Motor neuron (in vitro differentiated cells): ENCODE measurements around the gene MIEF1. TPM values are rescaled to one million over a fixed set of nuclear protein-coding genes. Genes with fewer than 3 reads are reported as not detected.
"Not testable (repeated sequence)": the region's sequence is repeated elsewhere in the genome, so short reads cannot be mapped to it uniquely, and the experiment has no call there.

Experiments used
- ATAC-seq, 8 experiments: fragments of 200-7000 bp; cut with Tn5 transposase; replicated peaks in 6 of 8; 2 replicates each; pipeline ENCODE4 v1.8.0; 2021; ENCODE audit warnings: mild to moderate bottlenecking in 8 of 8, moderate library complexity in 8 of 8
- H3K27ac ChIP-seq, 2 donors: fragments of 250-450 bp; sonication (Bioruptor Pico); 2 replicates each; pipeline ENCODE4 v1.9.0; 2021; ENCODE audit warnings: antibody characterized with exemption in 2 of 2, mild to moderate bottlenecking in 2 of 2, moderate library complexity in 1 of 2
- H3K4me1 ChIP-seq, 2 donors: fragments of 250-450 bp; sonication (Bioruptor Pico); replicated peaks in 1 of 2; 2 replicates each; pipeline ENCODE4 v1.6.1; 2021; ENCODE audit warnings: antibody characterized with exemption in 2 of 2, mild to moderate bottlenecking in 2 of 2, moderate library complexity in 1 of 2
- H3K4me3 ChIP-seq, 5 donors: fragments of 250-450 bp; sonication (Bioruptor Pico); 2 replicates each; pipeline ENCODE4 v1.9.0; 2021; ENCODE audit warnings: antibody characterized with exemption in 5 of 5, mild to moderate bottlenecking in 5 of 5, moderate library complexity in 4 of 5
- WGBS, 10 experiments: fragments of 450-650 bp; shearing (Covaris generic); methylation state at CpG; one replicate each; pipeline ENCODE4 v1.0.0; 2022; 5-methylcytosine and 5-hydroxymethylcytosine counted together
- in situ Hi-C, 9 experiments: fragments of 400-800 bp; cut with MboI; loops; one replicate each; pipeline ENCODE4 v1.15.0; 2021; ENCODE audit warnings: low sequenced_read_pairs in 9 of 9, low pct_unique_long_range_greater_than_20kb in 2 of 9; ENCODE audit not compliant: unreplicated experiment in 9 of 9
- total RNA-seq, 8 experiments: library from RNA; unstranded; fragments of 300-600 nt; gene quantifications; 2 replicates each; pipeline versions ENCODE4 v1.2.3 to v1.2.4, GENCODE V29; 2022

Gene MIEF1
- total RNA-seq, 8 experiments from 2014 or later, result 20.9 to 38.8 (median 29.2) TPM

- no peak overlapping the region for H3K27ac ChIP-seq
- H3K4me1 ChIP-seq, result peaks cover 6 to 17% of the 10 kb centered on the region in 2 donors
- 79 to 100% (median 95%) methylated on average over 1 to 8 of the region's 8 CpGs; no CpG with 5 or more reads in 2 of the 10 experiments for WGBS, 10 experiments
- in situ Hi-C loops, result loop anchor here in 1 of 9 experiments (25.0 kb wide), 1 partner anchor 335 kb away; the partner anchor contains the start of gene CBX7
- ATAC-seq, result no peak
- no peak overlapping the region for H3K4me3 ChIP-seq
These were observed 4.7 kb upstream of the MIEF1 start for GRCh38 chr22:39497429-39497828.

DNA sequence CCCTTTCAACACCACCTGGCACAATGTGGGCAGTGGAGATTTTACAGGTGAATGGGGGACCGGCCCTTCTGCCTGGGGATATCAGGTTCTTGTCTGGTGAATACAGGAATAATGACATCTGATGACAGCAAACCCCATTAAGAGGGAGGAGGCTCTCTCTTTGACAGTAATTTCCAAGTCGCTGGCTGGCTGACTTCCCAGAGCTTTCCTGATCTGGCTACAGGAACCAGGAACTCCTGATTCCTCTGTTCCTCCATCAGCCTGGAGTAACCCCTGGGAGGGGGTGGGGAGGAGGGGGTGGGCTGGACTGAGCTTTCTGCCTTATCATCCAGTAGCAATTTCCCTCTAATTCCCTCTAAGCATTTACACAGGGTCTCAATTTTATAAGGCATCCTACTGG, 3.7 kb upstream of the MIEF1 start:
- Histone ChIP-seq H3K4me3 (no peak overlapping the region), H3K27ac (no peak overlapping the region), H3K4me1 (peaks cover 11 to 20% of the 10 kb centered on the region in 2 donors)
- ATAC-seq, result peak in 1 of 8 experiments; percentile 2
- 0 to 63% (median 43%) methylated on average over 1 to 2 of the region's 2 CpGs; no CpG with 5 or more reads in 5 of the 10 experiments for WGBS, 10 experiments
- in situ Hi-C loops, result loop anchor here in 1 of 9 experiments (25.0 kb wide), 1 partner anchor 336 kb away; the partner anchor contains the start of gene CBX7

- in situ Hi-C loops, result loop anchor here in 1 of 9 experiments (25.0 kb wide), 1 partner anchor 337 kb away; the partner anchor contains the start of gene CBX7
- peak in 1 of 8 experiments; percentile 2 for ATAC-seq
- Histone ChIP-seq H3K4me1 (peaks cover 15 to 24% of the 10 kb centered on the region in 2 donors), H3K4me3 (no peak overlapping the region), H3K27ac (no peak overlapping the region)
- WGBS, 10 experiments, result 0 to 42% (median 8%) methylated on average over 1 to 3 of the region's 3 CpGs; no CpG with 5 or more reads in 3 of the 10 experiments
These were observed 3.3 kb upstream of the MIEF1 start for GRCh38 chr22:39498802-39499201.

GRCh38 chr22:39500101-39500500, 2.0 kb upstream of the MIEF1 start:
- peaks cover 15 to 24% of the 10 kb centered on the region in 2 donors for H3K4me1 ChIP-seq
- WGBS, 10 experiments, result 50 to 100% (median 86%) methylated on average over 1 to 5 of the region's 6 CpGs; no CpG with 5 or more reads in 2 of the 10 experiments

DNA sequence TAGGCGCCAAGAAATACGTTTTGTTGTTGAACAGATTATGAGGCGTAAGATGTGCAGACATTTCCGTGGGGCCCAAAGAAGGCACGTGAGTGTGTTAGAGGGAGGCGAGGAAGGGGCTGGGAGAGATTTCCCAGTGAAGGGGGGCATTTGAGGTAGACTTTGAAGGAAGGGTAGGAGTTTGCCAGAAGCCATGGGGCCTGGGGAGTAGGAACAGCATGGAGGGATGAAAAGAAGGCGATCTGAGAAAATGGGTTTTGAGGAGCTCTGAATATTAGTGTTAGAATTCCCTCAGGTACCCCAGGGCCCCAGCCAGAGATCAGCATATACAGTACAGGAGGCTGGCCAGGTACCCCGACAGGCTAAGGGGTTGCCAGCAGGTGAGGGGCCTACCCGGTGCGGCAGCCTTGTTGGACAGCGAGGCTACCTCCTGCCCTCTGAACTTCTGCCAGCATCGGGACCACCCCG, 414 bp upstream of the MIEF1 start:
- WGBS, 10 experiments, result 0 to 96% (median 49%) methylated on average over 1 to 6 of the region's 13 CpGs; no CpG with 5 or more reads in 2 of the 10 experiments
- no peak for ATAC-seq
- Histone ChIP-seq H3K4me3 (peak overlapping the region; percentile 70 to 85 (median 78)), H3K4me1 (peaks cover 15 to 22% of the 10 kb centered on the region in 2 donors), H3K27ac (peak overlapping the region; percentile 24 to 61)
- in situ Hi-C loops, result loop anchor here in 7 of 9 experiments (25.0 kb wide), 4 partner anchors 89 to 339 kb away; partner anchors contain the start of genes CBX7 (in 6 of the 7), SYNGR1 (in 2 of the 7) and TAB1 (in 1 of the 7)

More at GRCh38 chr22:39500101-39500500, 2.0 kb upstream of the MIEF1 start:
- Histone ChIP-seq H3K27ac (no peak overlapping the region), H3K4me3 (no peak overlapping the region)
- in situ Hi-C loops, result loop anchor here in 7 of 9 experiments (25.0 kb wide), 4 partner anchors 88 to 338 kb away; partner anchors contain the start of genes CBX7 (in 6 of the 7), SYNGR1 (in 2 of the 7) and TAB1 (in 1 of the 7)
- no peak for ATAC-seq

- ATAC-seq, result no peak
- Histone ChIP-seq H3K27ac (peak overlapping the region; percentile 77 to 91), H3K4me1 (peaks cover 15 to 22% of the 10 kb centered on the region in 2 donors), H3K4me3 (peak overlapping the region; percentile 70 to 85 (median 78))
- WGBS, 10 experiments, result 0 to 13% (median 1%) methylated on average over 2 to 15 of the region's 18 CpGs; no CpG with 5 or more reads in 2 of the 10 experiments
- in situ Hi-C loops, result loop anchor here in 7 of 9 experiments (25.0 kb wide), 4 partner anchors 91 to 341 kb away; partner anchors contain the start of genes CBX7 (in 6 of the 7), SYNGR1 (in 2 of the 7) and TAB1 (in 1 of the 7)
These were observed 809 bp downstream of the MIEF1 start for GRCh38 chr22:39502789-39503409.

GRCh38 chr22:39503630-39504029, 1.5 kb downstream of the MIEF1 start:
- Histone ChIP-seq H3K27ac (no peak overlapping the region), H3K4me3 (peak overlapping the region in 2 of 5 donors; percentile 81 to 85), H3K4me1 (peaks cover 15 to 17% of the 10 kb centered on the region in 2 donors)
- WGBS, 10 experiments, result 36 to 91% (median 73%) methylated on average over 2 to 6 of the region's 6 CpGs; no CpG with 5 or more reads in 2 of the 10 experiments
- in situ Hi-C loops, result loop anchor here in 7 of 9 experiments (25.0 kb wide), 4 partner anchors 91 to 341 kb away; partner anchors contain the start of genes CBX7 (in 6 of the 7), SYNGR1 (in 2 of the 7) and TAB1 (in 1 of the 7)
- no peak for ATAC-seq

GRCh38 chr22:39504071-39504470, 2.0 kb downstream of the MIEF1 start:
- Histone ChIP-seq H3K4me3 (no peak overlapping the region), H3K27ac (no peak overlapping the region), H3K4me1 (peaks cover 14 to 15% of the 10 kb centered on the region in 2 donors)
- 80 to 100% (median 97%) methylated on average over 1 to 12 of the region's 16 CpGs; no CpG with 5 or more reads in 3 of the 10 experiments for WGBS, 10 experiments
- in situ Hi-C loops, result loop anchor here in 7 of 9 experiments (25.0 kb wide), 4 partner anchors 92 to 342 kb away; partner anchors contain the start of genes CBX7 (in 6 of the 7), SYNGR1 (in 2 of the 7) and TAB1 (in 1 of the 7)
- ATAC-seq, result no peak

- in situ Hi-C loops, result loop anchor here in 7 of 9 experiments (25.0 kb wide), 4 partner anchors 95 to 345 kb away; partner anchors contain the start of genes CBX7 (in 6 of the 7), SYNGR1 (in 2 of the 7) and TAB1 (in 1 of the 7)
These were observed 4.9 kb downstream of the MIEF1 start for GRCh38 chr22:39507021-39507420.

DNA sequence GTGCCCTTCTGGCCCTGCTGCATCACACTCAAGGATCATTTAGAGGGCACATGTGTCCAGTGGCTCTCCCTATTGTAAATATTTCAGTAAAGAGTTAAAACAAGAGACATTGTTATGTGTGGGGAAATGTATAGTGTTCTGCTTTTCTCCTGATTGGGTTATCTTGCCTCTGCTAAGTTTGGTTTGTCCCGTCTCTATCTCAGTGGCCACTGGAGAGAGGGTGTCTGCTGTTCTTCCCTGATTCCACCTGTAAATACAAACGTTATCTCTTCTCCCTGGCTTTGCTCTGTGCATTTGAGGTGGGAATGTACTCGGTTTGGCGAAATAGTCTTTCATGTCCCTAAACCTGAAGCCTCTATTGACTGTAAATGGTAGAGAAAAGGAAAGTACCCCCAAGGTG, 6.3 kb downstream of the MIEF1 start:
- 76 to 100% (median 92%) methylated on average over 2 to 4 of the region's 4 CpGs; no CpG with 5 or more reads in 2 of the 10 experiments for whole genome bisulfite sequencing, 10 experiments
- in situ Hi-C loops, result loop anchor here in 7 of 9 experiments (25.0 kb wide), 4 partner anchors 96 to 346 kb away; partner anchors contain the start of genes CBX7 (in 6 of the 7), SYNGR1 (in 2 of the 7) and TAB1 (in 1 of the 7)
- H3K4me3 ChIP-seq, result no peak overlapping the region
- no peak overlapping the region for H3K27ac ChIP-seq
- no peak for ATAC-seq
- H3K4me1 ChIP-seq, result peaks cover 4% of the 10 kb centered on the region in 2 donors

More at GRCh38 chr22:39507021-39507420, 4.9 kb downstream of the MIEF1 start:
- H3K4me3 ChIP-seq, ATAC-seq, H3K4me1 ChIP-seq, H3K27ac ChIP-seq: not testable (repeated sequence)
- 67 to 100% (median 88%) methylated on average over 2 to 5 of the region's 10 CpGs; no CpG with 5 or more reads in 3 of the 10 experiments for WGBS, 10 experiments

DNA sequence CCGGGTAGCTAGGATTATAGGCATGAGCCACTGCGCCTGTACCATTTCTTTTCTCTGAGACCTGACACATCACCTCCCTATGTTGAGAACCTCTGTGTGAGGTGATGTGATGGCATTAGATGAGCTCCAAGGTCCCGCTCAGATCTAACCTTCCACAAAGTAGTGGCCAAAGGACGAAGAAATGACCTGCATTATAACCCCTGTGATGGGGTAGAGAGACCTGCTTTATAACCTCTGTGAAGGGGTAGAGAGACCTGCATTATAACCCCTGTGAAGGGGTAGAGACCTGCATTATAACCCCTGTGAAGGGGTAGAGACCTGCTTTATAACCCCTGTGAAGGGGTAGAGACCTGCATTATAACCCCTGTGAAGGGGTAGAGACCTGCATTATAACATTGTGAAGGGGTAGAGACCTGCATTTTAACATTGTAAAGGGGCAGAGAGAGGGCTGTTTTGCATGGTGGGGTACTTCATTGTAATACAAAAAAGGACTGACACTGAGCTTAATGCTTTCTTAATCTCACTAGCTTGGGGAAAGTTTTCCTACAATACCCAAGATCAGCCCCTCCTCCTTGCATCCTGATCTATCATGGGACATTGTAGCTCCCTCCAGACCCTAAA, 8.5 kb downstream of the MIEF1 start:
- Histone ChIP-seq H3K4me3 (no peak overlapping the region), H3K4me1 (no peaks in the 10 kb centered on the region), H3K27ac (no peak overlapping the region)
- in situ Hi-C loops, result loop anchor here in 7 of 9 experiments (25.0 kb wide), 4 partner anchors 98 to 348 kb away; partner anchors contain the start of genes CBX7 (in 6 of the 7), SYNGR1 (in 2 of the 7) and TAB1 (in 1 of the 7)
- 40 to 100% (median 98%) methylated on average over 1 to 4 of the region's 4 CpGs; no CpG with 5 or more reads in 5 of the 10 experiments for WGBS, 10 experiments
- no peak for ATAC-seq

GRCh38 chr22:39511226-39511625, 9.1 kb downstream of the MIEF1 start:
- WGBS, 10 experiments, result 91 to 100% (median 100%) methylated on average over 1 to 11 of the region's 13 CpGs
- no peak overlapping the region for H3K4me3 ChIP-seq
- no peak overlapping the region for H3K27ac ChIP-seq
- no peak for ATAC-seq
- in situ Hi-C loops, result loop anchor here in 7 of 9 experiments (25.0 kb wide), 4 partner anchors 99 to 349 kb away; partner anchors contain the start of genes CBX7 (in 6 of the 7), SYNGR1 (in 2 of the 7) and TAB1 (in 1 of the 7)
- no peaks in the 10 kb centered on the region for H3K4me1 ChIP-seq
